Spleen (tissue), 7 donors: Measurements from ENCODE around the gene KIFC3.

Experiments used
- POLR2AphosphoS5 ChIP-seq, 3 donors: sonication (generic); formaldehyde crosslinking; IDR thresholded peaks; one replicate each; pipeline ENCODE4 v1.5.1; 2017; ENCODE audit warnings: antibody characterized with exemption in 3 of 3
- TF ChIP-seq, protein P1 (sequence below), 11 experiments: fragments of 200-600 bp in 7 of 11; fragments of 450-650 bp in 4 of 11; sonication (generic) in 4 of 11; IDR thresholded peaks in 8 of 11; conservative IDR thresholded peaks in 3 of 11; 1 replicate in 7 of 11; 2 replicates in 4 of 11; pipeline versions ENCODE4 v1.4.0 to v1.8.0; 2016 to 2021; ENCODE audit warnings: antibody characterized with exemption in 11 of 11, inconsistent platforms in 4 of 11, mild to moderate bottlenecking in 1 of 11
- donor health status: DM: no; HTN: no; CAD: no; lungs with moderate emphysema.
- donor health status: DM: no; HTN: no; CAD: no.
- donor health status: DM: no; HTN: no; CAD: no.

DNA sequence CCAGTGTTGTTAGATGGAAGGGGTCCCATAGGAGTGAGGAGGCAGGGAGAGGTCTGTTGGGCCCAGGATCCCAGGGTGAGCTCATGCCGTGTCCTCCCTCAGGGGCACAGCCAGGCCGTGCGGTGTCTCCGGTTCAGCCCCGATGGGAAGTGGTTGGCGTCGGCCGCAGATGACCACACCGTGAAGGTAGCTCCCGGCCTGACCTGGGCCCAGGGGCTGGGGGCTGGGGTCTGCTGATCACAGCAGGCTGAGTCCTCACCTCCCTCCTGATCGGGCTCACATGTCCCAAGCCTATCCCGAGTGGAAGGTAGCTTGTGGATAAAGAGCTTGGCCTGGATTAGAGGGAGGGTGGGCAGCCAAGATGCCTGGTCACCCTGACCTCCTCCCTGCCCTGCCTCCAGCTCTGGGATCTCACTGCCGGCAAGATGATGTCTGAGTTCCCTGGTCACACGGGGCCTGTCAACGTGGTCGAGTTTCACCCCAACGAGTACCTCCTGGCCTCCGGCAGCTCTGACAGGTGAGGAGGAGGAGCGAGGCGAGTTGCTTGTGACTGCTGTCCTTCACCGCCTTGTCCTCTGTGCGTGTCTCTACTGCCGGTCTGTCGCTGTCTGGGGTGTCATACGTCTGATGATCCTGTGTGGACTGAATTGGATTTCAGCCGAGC is 50.6 kb downstream of the KIFC3 start:
- TF ChIP-seq, protein P1, sequence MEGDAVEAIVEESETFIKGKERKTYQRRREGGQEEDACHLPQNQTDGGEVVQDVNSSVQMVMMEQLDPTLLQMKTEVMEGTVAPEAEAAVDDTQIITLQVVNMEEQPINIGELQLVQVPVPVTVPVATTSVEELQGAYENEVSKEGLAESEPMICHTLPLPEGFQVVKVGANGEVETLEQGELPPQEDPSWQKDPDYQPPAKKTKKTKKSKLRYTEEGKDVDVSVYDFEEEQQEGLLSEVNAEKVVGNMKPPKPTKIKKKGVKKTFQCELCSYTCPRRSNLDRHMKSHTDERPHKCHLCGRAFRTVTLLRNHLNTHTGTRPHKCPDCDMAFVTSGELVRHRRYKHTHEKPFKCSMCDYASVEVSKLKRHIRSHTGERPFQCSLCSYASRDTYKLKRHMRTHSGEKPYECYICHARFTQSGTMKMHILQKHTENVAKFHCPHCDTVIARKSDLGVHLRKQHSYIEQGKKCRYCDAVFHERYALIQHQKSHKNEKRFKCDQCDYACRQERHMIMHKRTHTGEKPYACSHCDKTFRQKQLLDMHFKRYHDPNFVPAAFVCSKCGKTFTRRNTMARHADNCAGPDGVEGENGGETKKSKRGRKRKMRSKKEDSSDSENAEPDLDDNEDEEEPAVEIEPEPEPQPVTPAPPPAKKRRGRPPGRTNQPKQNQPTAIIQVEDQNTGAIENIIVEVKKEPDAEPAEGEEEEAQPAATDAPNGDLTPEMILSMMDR (IDR thresholded peaks at IDR 0.05 in 8 of 11, conservative IDR thresholded peaks at IDR 0.05 in 3 of 11): no peak
- no peak for TF ChIP-seq POLR2AphosphoS5 (IDR thresholded peaks at IDR 0.05)
